ENCODE results near the gene RAD51B.
"Not testable (repeated sequence)": the region's sequence is repeated elsewhere in the genome, so short reads cannot be mapped to it uniquely, and the experiment has no call there.

The RAD51B gene

DNA sequence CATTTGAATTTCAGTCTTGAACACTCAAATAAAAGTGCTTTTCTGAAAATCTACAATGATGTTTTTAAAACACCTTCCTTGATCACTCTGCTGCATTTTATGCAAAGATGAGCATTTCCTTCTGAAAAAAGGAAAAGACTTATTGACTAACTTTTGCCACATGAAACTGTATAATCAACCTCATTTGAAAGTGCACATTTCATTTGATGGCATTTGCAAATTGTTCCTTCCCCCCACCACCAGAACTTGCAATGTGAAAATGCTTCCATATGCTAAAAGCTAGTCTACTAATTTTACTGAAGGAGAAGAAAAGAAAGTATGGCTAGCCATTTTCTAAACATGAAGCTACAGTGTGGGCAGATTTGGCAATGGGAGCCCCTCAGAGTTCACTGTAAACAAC is 159.2 kb downstream of the RAD51B start:
- Histone ChIP-seq H3K4me3 (0 out of 2 replicates have a peak overlapping the region, but pooled peaks have one; percentile 18), H3K27ac (peak overlapping the region; percentile 75), H3K36me3 (ENCODE audit: insufficient read depth, low read length) (no peaks in the 10 kb centered on the region), H3K9me3 (ENCODE audit: low read depth, low read length) (no peaks in the 10 kb centered on the region), H3K9ac (ENCODE audit: insufficient read length) (no peak overlapping the region)
- no peak for TF ChIP-seq FOXP2 (optimal IDR thresholded peaks at IDR 0.05; ENCODE audit: control extremely low read depth, extremely low read length, insufficient read depth)
- TF ChIP-seq EZH2 (IDR thresholded peaks at IDR 0.05) = no peak
- TF ChIP-seq POLR2AphosphoS5 (IDR thresholded peaks at IDR 0.05; ENCODE audit: borderline replicate concordance, low read depth, low read length) = no peak
- DNase-seq (ENCODE audit: low read depth, low spot score) = no peak

- H3K4me3 ChIP-seq = no peak overlapping the region
- DNase-seq (ENCODE audit: low read depth, low spot score) = no peak
- no peaks in the 10 kb centered on the region for H3K9me3 ChIP-seq (ENCODE audit: low read depth, low read length)
- TF ChIP-seq EZH2 (IDR thresholded peaks at IDR 0.05) (no peak), POLR2AphosphoS5 (IDR thresholded peaks at IDR 0.05; ENCODE audit: borderline replicate concordance, low read depth, low read length) (no peak), FOXP2 (optimal IDR thresholded peaks at IDR 0.05; ENCODE audit: control extremely low read depth, extremely low read length, insufficient read depth) (no peak)
- no peaks in the 10 kb centered on the region for H3K36me3 ChIP-seq (ENCODE audit: insufficient read depth, low read length)
- H3K27ac ChIP-seq = no peak overlapping the region
- H3K9ac ChIP-seq (ENCODE audit: insufficient read length) = no peak overlapping the region
These were observed 163.4 kb downstream of the RAD51B start for GRCh38 chr14:67982711-67983608.

- Histone ChIP-seq H3K4me3 (no peak overlapping the region), H3K9ac (ENCODE audit: insufficient read length) (no peak overlapping the region), H3K9me3 (ENCODE audit: low read depth, low read length) (no peaks in the 10 kb centered on the region), H3K36me3 (ENCODE audit: insufficient read depth, low read length) (no peaks in the 10 kb centered on the region), H3K27ac (no peak overlapping the region)
- no peak for DNase-seq (ENCODE audit: low read depth, low spot score)
- TF ChIP-seq FOXP2 (optimal IDR thresholded peaks at IDR 0.05; ENCODE audit: control extremely low read depth, extremely low read length, insufficient read depth) (no peak), POLR2AphosphoS5 (IDR thresholded peaks at IDR 0.05; ENCODE audit: borderline replicate concordance, low read depth, low read length) (no peak), EZH2 (IDR thresholded peaks at IDR 0.05) (no peak)
These were observed 164.7 kb downstream of the RAD51B start for GRCh38 chr14:67984274-67984673.

- no peaks in the 10 kb centered on the region for H3K9me3 ChIP-seq (ENCODE audit: low read depth, low read length)
These were observed 166.7 kb downstream of the RAD51B start for GRCh38 chr14:67986131-67986841.

DNA sequence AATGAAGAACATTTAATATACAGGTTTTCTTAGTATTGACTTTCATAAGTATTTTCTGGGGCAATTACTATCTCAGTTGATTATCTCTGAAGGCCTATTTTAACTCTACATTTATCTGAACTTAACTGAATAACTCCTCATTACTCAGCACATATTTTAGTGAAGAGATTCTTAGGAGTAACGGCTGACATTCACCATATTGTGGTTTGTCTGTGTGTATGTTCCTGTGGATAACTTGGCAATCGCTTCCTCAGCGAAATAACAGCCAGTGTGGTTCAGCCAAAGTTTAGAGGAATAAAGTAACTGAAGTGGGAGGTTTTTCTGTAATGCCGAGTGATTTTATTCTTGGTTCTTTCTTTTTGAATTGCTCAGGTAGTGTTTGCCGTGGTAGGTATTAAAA is 168.0 kb downstream of the RAD51B start:
- peak overlapping the region; percentile 37 for H3K9ac ChIP-seq (ENCODE audit: insufficient read length)
- peak; percentile 70 for DNase-seq (ENCODE audit: low read depth, low spot score)

More at GRCh38 chr14:67986131-67986841, 166.7 kb downstream of the RAD51B start:
- TF ChIP-seq EZH2 (IDR thresholded peaks at IDR 0.05) (no peak), POLR2AphosphoS5 (IDR thresholded peaks at IDR 0.05; ENCODE audit: borderline replicate concordance, low read depth, low read length) (no peak), FOXP2 (optimal IDR thresholded peaks at IDR 0.05; ENCODE audit: control extremely low read depth, extremely low read length, insufficient read depth) (no peak)
- Histone ChIP-seq H3K36me3 (ENCODE audit: insufficient read depth, low read length) (no peaks in the 10 kb centered on the region), H3K4me3 (no peak overlapping the region), H3K27ac (no peak overlapping the region), H3K9ac (ENCODE audit: insufficient read length) (no peak overlapping the region)
- no peak for DNase-seq (ENCODE audit: low read depth, low spot score)

GRCh38 chr14:67988210-67988609 is 168.6 kb downstream of the RAD51B start:
- H3K36me3 ChIP-seq (ENCODE audit: insufficient read depth, low read length); DNase-seq (ENCODE audit: low read depth, low spot score); H3K9ac ChIP-seq (ENCODE audit: insufficient read length); H3K9me3 ChIP-seq (ENCODE audit: low read depth, low read length): not testable (repeated sequence)
- H3K27ac ChIP-seq = peak overlapping the region; percentile 76
- peak overlapping the region; percentile 67 for H3K4me3 ChIP-seq

More for the DNA sequence above, 168.0 kb downstream of the RAD51B start:
- H3K36me3 ChIP-seq (ENCODE audit: insufficient read depth, low read length) = no peaks in the 10 kb centered on the region
- no peaks in the 10 kb centered on the region for H3K9me3 ChIP-seq (ENCODE audit: low read depth, low read length)
- H3K4me3 ChIP-seq = peak overlapping the region; percentile 67
- TF ChIP-seq EZH2 (IDR thresholded peaks at IDR 0.05) (no peak), FOXP2 (optimal IDR thresholded peaks at IDR 0.05; ENCODE audit: control extremely low read depth, extremely low read length, insufficient read depth) (no peak), POLR2AphosphoS5 (IDR thresholded peaks at IDR 0.05; ENCODE audit: borderline replicate concordance, low read depth, low read length) (peak; percentile 40; the same call in 1 of the 2 replicates)
- peak overlapping the region; percentile 76 for H3K27ac ChIP-seq

GRCh38 chr14:67990576-67990975 is 171.0 kb downstream of the RAD51B start:
- Histone ChIP-seq H3K36me3 (ENCODE audit: insufficient read depth, low read length) (no peaks in the 10 kb centered on the region), H3K4me3 (no peak overlapping the region), H3K9me3 (ENCODE audit: low read depth, low read length) (no peaks in the 10 kb centered on the region), H3K27ac (no peak overlapping the region), H3K9ac (ENCODE audit: insufficient read length) (no peak overlapping the region)
- DNase-seq (ENCODE audit: low read depth, low spot score) = no peak
- TF ChIP-seq POLR2AphosphoS5 (IDR thresholded peaks at IDR 0.05; ENCODE audit: borderline replicate concordance, low read depth, low read length) (no peak), FOXP2 (optimal IDR thresholded peaks at IDR 0.05; ENCODE audit: control extremely low read depth, extremely low read length, insufficient read depth) (no peak), EZH2 (IDR thresholded peaks at IDR 0.05) (no peak)

GRCh38 chr14:67994531-67994930 is 175.0 kb downstream of the RAD51B start:
- H3K9me3 ChIP-seq (ENCODE audit: low read depth, low read length) = no peaks in the 10 kb centered on the region
- H3K9ac ChIP-seq (ENCODE audit: insufficient read length) = no peak overlapping the region
- no peaks in the 10 kb centered on the region for H3K36me3 ChIP-seq (ENCODE audit: insufficient read depth, low read length)
- no peak for DNase-seq (ENCODE audit: low read depth, low spot score)
- TF ChIP-seq FOXP2 (optimal IDR thresholded peaks at IDR 0.05; ENCODE audit: control extremely low read depth, extremely low read length, insufficient read depth) = no peak
- no peak for TF ChIP-seq EZH2 (IDR thresholded peaks at IDR 0.05)
- no peak for TF ChIP-seq POLR2AphosphoS5 (IDR thresholded peaks at IDR 0.05; ENCODE audit: borderline replicate concordance, low read depth, low read length)
- no peak overlapping the region for H3K4me3 ChIP-seq
- no peak overlapping the region for H3K27ac ChIP-seq
